Cortex of kidney (tissue), 1 donor: ENCODE results near the gene TMEM107.
"Not testable (repeated sequence)": the region's sequence is repeated elsewhere in the genome, so short reads cannot be mapped to it uniquely, and the experiment has no call there.

Source experiments
- DNase-seq: peaks from one replicate; lab custom pipeline; 2025; lab: John Stamatoyannopoulos, UW

Gene TMEM107

GRCh38 chr17:8189711-8190477, 13.7 kb upstream of the TMEM107 start, which contains the start of gene BORCS6:
TSS of gene BORCS6 (minus strand) at chr17:8190180. CDS start at chr17:8190140, 40 bp downstream.
- DNase-seq: no peak

GRCh38 chr17:8189041-8189710, 13.0 kb upstream of the TMEM107 start:
- no peak for DNase-seq

GRCh38 chr17:8188263-8188839, 12.2 kb upstream of the TMEM107 start:
- DNase-seq: no peak

GRCh38 chr17:8187517-8188262, 11.5 kb upstream of the TMEM107 start:
- no peak for DNase-seq

- DNase-seq: no peak
Observed at GRCh38 chr17:8186787-8187516, 10.8 kb upstream of the TMEM107 start.

DNA sequence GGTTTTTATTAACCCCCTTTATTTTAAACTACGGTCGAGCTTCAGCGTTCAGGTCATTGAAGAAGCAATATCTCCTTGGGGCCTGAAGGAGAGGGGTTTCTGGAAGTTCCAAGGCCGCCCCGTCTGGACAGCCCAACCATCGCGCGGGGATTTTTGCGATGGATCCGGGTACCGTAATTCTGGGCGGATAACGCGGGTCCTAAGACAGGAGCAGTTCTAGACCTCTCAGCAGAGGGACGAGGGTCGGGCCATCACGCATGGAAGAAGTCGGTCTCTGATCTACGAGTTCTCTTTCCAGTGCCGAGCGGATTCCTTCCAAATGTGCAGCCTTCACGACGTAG, 10.2 kb upstream of the TMEM107 start:
- no peak for DNase-seq

- no peak for DNase-seq
Observed at GRCh38 chr17:8185582-8186445, 9.6 kb upstream of the TMEM107 start.

GRCh38 chr17:8176998-8177731, 985 bp upstream of the TMEM107 start:
- DNase-seq: no peak

DNA sequence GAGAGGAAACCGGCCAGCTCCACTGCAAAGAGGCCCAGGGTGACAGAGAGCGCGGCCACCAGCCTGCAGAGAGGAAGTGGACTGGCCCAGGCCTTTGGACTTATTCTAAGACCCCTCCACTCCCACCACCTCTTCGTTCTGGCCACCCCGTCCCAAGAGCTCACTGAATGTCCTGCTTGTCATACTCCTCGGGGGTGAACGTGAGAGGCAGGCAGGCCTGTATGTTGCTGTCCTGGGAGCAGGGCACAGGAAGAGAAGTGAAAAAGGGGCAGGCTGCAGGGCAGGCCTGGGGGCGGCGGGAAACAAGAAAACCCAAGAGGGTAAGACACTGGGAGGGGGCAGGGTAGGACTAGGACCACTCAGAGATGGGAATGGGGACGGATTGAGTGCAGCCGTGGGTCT, 384 bp downstream of the TMEM107 start:
- no peak for DNase-seq

GRCh38 chr17:8173871-8174322, 2.3 kb downstream of the TMEM107 start:
- no peak for DNase-seq

DNA sequence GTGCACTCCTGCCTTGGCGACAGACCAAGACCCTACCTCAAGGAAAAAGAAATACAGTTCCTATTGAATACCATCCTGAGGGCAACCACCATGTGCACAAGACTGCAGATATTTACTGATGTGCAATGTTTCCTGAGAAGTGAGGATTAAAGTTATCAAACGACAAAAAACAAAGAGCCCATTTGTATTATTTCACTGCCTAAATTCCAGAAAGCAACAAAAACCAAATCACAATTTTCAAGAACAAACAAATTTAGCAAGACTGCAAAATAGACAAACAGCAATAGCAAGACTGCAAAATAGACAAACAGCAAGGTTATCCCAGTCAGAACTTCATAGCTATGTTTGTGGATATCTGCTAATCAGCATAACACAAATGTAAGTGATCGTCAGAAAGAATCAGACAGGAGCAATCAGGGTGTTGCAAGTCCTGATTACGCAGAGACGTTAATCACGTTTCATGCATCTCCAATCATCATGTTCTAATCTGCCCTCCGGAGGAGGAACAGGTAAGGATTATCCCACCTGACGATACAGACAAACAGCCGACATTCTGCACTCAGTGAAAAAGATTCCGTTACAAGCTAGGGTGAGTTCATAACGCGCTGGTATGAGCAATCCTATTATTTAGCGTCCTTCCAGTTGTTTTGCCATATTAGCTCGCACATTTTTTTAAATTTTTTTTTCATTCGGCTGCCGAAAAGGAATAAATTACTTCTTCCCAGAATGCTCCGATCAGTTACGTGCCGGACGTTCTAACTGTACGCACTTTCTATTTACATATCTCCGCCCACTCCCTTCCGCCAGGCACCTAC, 2.9 kb downstream of the TMEM107 start:
- no peak for DNase-seq

GRCh38 chr17:8170186-8170585, 6.0 kb downstream of the TMEM107 start:
- not testable (repeated sequence) for DNase-seq

GRCh38 chr17:8167526-8167925, 8.7 kb downstream of the TMEM107 start:
- DNase-seq: no peak

DNA sequence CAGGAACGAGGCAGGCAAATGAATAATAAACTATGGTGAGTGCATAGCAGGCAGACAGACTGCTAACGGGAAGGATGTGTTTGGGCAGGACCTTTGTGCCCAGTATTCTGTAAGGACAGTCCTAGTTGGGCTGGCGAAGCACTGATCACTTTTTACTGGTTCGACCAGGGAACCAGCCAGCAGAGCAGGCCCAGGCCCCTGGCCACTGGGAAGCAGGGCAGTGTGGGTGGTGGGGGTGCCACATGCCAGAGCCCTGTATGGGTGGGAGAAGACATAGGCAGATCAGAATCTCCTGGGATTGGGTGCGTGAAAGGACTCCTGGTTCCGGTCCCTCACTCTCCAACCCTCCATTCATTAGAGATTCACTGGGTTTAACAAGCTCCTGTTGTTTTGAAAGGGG, 9.4 kb downstream of the TMEM107 start:
- no peak for DNase-seq

DNA sequence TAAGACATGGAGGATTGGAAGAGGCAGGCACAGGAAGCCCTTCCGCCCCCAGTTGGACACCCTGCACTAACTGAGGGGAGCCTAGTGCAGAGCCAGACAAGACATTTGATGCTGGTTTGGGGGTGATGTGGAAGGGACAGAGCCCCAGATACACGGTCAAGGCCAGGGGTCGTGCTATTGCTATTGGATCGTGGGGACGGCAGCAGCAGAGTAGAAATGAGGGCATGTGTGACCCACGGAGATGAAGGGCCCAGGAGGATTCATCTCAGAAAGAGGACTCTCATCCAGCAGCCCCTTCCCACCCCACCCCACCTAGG, 11.4 kb downstream of the TMEM107 start:
- DNase-seq: no peak

DNA sequence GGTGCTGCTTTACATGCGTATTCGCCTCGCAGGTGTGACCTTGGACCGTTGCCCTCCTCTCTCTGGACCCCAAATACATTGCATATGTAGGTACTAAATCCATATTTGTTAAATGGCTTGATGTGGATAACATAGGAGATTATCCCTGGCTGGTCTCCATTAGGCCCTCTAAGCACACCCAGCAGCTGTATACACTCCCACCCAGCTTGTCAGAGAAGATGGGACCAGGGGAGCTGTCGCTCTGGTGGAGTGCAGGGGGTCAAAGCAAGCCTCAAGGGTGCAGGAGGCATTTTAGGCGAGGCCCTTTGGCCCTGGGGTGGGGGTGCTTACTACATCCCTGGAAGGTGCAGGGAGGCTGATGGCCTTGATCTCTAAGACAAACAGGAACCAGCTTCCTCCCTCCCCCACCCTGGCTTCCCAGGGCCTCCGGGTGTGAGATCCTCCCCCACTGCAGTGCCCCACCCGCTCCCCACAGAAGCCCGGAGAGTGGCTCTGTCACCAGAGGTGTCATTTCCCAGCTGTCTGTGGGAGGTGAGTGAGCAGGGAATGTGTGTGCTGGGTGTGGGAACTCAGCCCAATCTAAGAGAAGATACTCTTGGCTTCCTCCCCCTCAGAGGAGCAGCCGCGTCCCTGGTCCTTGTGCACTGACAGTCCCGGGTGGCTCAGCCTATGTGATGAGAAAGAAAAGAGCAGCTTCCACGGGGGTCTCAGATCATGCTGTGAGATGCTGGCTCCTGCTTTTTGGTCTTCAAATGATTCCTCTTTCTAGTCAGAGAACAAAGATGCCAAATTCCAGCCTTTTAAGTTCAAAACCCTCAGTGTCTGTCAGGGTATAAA, 12.0 kb downstream of the TMEM107 start:
- no peak for DNase-seq

GRCh38 chr17:8162997-8163977, 12.9 kb downstream of the TMEM107 start:
- no peak for DNase-seq
